ENCODE measurements around the gene DPP6. TPM values are rescaled to one million over a fixed set of nuclear protein-coding genes. Genes with fewer than 3 reads are reported as not detected.
A peak's percentile ranks its signal among the peaks of the same experiment; 100 is the strongest.

DPP6 gene
- total and polyA plus RNA-seq, 9 of the 15 experiments (the other 6 are each of a cell fraction or from before 2014, with no cell fraction given) = not detected

DNA sequence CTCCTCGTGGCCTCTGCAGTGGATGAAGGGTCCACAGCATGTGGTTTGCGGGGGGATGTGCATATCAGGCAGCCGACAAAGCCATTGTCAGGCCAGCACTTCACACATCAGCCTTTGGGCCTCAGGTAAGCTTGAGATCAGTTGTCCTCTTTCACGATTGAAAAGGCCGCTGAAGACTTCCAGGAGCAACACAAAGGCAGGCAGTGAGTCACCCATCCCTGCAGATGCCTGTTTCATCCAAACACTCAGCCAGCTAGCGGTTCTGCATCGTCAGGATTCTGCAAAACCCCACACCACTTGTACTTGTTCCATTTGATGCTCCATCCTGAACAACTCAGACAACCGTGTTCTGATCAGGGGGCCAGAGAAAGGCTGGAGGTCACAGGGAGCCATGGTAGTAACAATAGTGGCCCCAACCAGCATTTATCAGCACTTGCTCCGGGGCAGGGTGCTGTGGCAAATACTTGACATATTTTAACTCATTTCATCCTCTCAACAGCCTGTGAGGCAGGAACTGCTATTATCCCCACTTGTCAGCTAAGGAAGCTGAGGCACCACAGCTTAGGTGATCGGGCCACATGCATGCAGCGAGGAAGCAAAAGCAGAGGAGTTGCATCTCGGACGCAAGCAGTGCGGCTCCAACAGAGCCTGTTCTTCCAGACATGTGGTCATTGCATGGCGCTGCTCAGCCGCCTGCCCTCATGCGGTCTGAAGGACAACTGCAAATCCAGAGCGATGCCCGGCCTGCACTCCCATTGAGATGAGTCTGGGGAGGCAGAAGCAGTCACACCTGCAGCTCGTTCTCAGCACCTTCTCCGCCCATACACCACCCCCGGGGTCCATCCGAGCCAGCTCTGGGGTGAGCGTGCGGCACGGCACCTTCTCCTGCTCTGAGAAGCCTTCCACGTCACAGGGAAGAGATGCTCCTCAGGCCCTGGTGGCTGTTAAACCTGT lies 805.8 kb downstream of the DPP6 start (continued):
- TF ChIP-seq, protein P1, sequence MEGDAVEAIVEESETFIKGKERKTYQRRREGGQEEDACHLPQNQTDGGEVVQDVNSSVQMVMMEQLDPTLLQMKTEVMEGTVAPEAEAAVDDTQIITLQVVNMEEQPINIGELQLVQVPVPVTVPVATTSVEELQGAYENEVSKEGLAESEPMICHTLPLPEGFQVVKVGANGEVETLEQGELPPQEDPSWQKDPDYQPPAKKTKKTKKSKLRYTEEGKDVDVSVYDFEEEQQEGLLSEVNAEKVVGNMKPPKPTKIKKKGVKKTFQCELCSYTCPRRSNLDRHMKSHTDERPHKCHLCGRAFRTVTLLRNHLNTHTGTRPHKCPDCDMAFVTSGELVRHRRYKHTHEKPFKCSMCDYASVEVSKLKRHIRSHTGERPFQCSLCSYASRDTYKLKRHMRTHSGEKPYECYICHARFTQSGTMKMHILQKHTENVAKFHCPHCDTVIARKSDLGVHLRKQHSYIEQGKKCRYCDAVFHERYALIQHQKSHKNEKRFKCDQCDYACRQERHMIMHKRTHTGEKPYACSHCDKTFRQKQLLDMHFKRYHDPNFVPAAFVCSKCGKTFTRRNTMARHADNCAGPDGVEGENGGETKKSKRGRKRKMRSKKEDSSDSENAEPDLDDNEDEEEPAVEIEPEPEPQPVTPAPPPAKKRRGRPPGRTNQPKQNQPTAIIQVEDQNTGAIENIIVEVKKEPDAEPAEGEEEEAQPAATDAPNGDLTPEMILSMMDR (IDR thresholded peaks at IDR 0.05 in 2 of 3, conservative IDR thresholded peaks at IDR 0.05 in 1 of 3; ENCODE audit: insufficient read depth in 2 of 3, low read depth in 1 of 3, low read length in 3 of 3) = peak; percentile 32 to 55 (median 50)
- TF ChIP-seq SOX6 (IDR thresholded peaks at IDR 0.05) (no peak), NFIX (CRISPR knock-in tag; IDR thresholded peaks at IDR 0.05; ENCODE audit: low read depth) (no peak), ZNF785 (CRISPR knock-in tag; IDR thresholded peaks at IDR 0.05) (no peak), KHSRP (IDR thresholded peaks at IDR 0.05) (no peak), CBX5 (IDR thresholded peaks at IDR 0.05; ENCODE audit: borderline replicate concordance, low read depth) (no peak), PHB2 (IDR thresholded peaks at IDR 0.05; ENCODE audit: low read depth) (no peak), ZBTB8A (IDR thresholded peaks at IDR 0.05; ENCODE audit: partially characterized antibody) (no peak)
- TF ChIP-seq, protein P2, sequence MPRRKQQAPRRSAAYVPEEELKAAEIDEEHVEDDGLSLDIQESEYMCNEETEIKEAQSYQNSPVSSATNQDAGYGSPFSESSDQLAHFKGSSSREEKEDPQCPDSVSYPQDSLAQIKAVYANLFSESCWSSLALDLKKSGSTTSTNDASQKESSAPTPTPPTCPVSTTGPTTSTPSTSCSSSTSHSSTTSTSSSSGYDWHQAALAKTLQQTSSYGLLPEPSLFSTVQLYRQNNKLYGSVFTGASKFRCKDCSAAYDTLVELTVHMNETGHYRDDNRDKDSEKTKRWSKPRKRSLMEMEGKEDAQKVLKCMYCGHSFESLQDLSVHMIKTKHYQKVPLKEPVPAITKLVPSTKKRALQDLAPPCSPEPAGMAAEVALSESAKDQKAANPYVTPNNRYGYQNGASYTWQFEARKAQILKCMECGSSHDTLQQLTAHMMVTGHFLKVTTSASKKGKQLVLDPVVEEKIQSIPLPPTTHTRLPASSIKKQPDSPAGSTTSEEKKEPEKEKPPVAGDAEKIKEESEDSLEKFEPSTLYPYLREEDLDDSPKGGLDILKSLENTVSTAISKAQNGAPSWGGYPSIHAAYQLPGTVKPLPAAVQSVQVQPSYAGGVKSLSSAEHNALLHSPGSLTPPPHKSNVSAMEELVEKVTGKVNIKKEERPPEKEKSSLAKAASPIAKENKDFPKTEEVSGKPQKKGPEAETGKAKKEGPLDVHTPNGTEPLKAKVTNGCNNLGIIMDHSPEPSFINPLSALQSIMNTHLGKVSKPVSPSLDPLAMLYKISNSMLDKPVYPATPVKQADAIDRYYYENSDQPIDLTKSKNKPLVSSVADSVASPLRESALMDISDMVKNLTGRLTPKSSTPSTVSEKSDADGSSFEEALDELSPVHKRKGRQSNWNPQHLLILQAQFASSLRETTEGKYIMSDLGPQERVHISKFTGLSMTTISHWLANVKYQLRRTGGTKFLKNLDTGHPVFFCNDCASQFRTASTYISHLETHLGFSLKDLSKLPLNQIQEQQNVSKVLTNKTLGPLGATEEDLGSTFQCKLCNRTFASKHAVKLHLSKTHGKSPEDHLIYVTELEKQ (CRISPR knock-in tag; IDR thresholded peaks at IDR 0.05) = no peak
- TF ChIP-seq, protein P3, sequence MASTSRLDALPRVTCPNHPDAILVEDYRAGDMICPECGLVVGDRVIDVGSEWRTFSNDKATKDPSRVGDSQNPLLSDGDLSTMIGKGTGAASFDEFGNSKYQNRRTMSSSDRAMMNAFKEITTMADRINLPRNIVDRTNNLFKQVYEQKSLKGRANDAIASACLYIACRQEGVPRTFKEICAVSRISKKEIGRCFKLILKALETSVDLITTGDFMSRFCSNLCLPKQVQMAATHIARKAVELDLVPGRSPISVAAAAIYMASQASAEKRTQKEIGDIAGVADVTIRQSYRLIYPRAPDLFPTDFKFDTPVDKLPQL (IDR thresholded peaks at IDR 0.05; ENCODE audit: extremely low read depth, insufficient read length) = no peak
- TF ChIP-seq, protein P4, sequence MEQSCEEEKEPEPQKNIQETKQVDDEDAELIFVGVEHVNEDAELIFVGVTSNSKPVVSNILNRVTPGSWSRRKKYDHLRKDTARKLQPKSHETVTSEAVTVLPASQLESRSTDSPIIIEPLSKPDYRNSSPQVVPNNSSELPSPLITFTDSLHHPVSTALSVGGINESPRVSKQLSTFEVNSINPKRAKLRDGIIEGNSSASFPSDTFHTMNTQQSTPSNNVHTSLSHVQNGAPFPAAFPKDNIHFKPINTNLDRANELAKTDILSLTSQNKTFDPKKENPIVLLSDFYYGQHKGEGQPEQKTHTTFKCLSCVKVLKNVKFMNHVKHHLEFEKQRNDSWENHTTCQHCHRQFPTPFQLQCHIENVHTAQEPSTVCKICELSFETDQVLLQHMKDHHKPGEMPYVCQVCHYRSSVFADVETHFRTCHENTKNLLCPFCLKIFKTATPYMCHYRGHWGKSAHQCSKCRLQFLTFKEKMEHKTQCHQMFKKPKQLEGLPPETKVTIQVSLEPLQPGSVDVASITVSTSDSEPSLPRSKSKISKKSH (CRISPR knock-in tag; IDR thresholded peaks at IDR 0.05) = no peak
